ENCODE data around the gene PRR7.

Gene PRR7

DNA sequence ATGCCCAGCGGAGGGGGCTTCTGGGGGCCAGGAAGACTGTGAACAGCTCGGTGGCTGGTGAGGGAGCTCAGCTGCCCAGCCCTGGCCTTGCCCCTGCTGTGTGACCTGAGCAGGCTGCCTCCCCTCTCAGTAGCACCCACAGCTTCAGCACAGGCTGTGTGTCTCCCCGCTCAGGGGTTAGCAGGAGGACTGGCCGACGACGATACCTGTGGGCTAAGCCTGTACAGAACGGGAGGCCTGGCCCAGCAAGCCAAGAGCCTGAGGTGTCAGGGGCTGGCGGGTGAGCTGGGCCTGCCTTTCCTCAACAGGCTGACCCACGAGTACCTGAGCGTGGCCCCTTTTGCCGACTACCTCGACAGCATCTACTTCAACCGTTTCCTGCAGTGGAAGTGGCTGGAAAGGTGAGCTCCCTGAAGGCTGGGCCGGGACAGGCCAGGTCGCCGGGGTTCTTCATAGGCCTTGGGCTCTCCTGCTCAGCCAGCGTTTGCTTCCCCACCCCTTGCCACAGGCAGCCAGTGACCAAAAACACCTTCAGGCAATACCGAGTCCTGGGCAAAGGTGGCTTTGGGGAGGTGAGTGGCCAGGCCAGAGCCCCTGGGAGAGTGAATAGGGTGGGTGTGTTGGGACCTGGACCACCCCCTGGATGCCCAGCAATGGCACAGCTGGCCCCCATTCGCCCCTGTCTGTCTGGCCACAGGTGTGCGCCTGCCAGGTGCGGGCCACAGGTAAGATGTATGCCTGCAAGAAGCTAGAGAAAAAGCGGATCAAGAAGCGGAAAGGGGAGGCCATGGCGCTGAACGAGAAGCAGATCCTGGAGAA lies 13.6 kb upstream of the PRR7 start:
- Histone ChIP-seq H3K4me3 (ENCODE audit: low read depth, low read length) (no peak overlapping the region), H3K27ac (ENCODE audit: extremely low read depth, low read depth, low read length) (no peak overlapping the region), H3K36me3 (ENCODE audit: control insufficient read depth in 2 of 2, insufficient read depth in 1 of 2, low read length in 2 of 2) (peaks cover 9 to 91% of the 10 kb centered on the region in 2 experiments), H3K4me1 (ENCODE audit: control insufficient read depth, insufficient read depth, low read length) (no peaks in the 10 kb centered on the region), H3K9me3 (ENCODE audit: control insufficient read depth, insufficient read depth, low read depth, low read length) (no peaks in the 10 kb centered on the region)
- no peak for TF ChIP-seq KLF9 (tag by site-specific recombination; IDR thresholded peaks at IDR 0.05; ENCODE audit: low read depth)
- no peak for TF ChIP-seq ZNF157 (tag by site-specific recombination; IDR thresholded peaks at IDR 0.05)
- TF ChIP-seq, protein P1, sequence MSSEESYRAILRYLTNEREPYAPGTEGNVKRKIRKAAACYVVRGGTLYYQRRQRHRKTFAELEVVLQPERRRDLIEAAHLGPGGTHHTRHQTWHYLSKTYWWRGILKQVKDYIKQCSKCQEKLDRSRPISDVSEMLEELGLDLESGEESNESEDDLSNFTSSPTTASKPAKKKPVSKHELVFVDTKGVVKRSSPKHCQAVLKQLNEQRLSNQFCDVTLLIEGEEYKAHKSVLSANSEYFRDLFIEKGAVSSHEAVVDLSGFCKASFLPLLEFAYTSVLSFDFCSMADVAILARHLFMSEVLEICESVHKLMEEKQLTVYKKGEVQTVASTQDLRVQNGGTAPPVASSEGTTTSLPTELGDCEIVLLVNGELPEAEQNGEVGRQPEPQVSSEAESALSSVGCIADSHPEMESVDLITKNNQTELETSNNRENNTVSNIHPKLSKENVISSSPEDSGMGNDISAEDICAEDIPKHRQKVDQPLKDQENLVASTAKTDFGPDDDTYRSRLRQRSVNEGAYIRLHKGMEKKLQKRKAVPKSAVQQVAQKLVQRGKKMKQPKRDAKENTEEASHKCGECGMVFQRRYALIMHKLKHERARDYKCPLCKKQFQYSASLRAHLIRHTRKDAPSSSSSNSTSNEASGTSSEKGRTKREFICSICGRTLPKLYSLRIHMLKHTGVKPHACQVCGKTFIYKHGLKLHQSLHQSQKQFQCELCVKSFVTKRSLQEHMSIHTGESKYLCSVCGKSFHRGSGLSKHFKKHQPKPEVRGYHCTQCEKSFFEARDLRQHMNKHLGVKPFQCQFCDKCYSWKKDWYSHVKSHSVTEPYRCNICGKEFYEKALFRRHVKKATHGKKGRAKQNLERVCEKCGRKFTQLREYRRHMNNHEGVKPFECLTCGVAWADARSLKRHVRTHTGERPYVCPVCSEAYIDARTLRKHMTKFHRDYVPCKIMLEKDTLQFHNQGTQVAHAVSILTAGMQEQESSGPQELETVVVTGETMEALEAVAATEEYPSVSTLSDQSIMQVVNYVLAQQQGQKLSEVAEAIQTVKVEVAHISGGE (tag by site-specific recombination; conservative IDR thresholded peaks at IDR 0.05; ENCODE audit: low read depth): no peak
- no peak for TF ChIP-seq ZNF155 (tag by site-specific recombination; IDR thresholded peaks at IDR 0.05)
- TF ChIP-seq, protein P2, sequence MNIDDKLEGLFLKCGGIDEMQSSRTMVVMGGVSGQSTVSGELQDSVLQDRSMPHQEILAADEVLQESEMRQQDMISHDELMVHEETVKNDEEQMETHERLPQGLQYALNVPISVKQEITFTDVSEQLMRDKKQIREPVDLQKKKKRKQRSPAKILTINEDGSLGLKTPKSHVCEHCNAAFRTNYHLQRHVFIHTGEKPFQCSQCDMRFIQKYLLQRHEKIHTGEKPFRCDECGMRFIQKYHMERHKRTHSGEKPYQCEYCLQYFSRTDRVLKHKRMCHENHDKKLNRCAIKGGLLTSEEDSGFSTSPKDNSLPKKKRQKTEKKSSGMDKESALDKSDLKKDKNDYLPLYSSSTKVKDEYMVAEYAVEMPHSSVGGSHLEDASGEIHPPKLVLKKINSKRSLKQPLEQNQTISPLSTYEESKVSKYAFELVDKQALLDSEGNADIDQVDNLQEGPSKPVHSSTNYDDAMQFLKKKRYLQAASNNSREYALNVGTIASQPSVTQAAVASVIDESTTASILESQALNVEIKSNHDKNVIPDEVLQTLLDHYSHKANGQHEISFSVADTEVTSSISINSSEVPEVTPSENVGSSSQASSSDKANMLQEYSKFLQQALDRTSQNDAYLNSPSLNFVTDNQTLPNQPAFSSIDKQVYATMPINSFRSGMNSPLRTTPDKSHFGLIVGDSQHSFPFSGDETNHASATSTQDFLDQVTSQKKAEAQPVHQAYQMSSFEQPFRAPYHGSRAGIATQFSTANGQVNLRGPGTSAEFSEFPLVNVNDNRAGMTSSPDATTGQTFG (tag by site-specific recombination; IDR thresholded peaks at IDR 0.05; ENCODE audit: borderline replicate concordance): no peak
- TF ChIP-seq ZNF366 (tag by site-specific recombination; conservative IDR thresholded peaks at IDR 0.05): no peak
- no peak for TF ChIP-seq ZNF791 (tag by site-specific recombination; IDR thresholded peaks at IDR 0.05)
- TF ChIP-seq, protein P3, sequence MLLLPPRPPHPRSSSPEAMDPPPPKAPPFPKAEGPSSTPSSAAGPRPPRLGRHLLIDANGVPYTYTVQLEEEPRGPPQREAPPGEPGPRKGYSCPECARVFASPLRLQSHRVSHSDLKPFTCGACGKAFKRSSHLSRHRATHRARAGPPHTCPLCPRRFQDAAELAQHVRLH (tag by site-specific recombination; IDR thresholded peaks at IDR 0.05): no peak
- TF ChIP-seq ZBTB7A (tag by site-specific recombination; IDR thresholded peaks at IDR 0.05; ENCODE audit: low read depth): no peak
- TF ChIP-seq ZNF211 (tag by site-specific recombination; IDR thresholded peaks at IDR 0.05; ENCODE audit: low read depth): no peak
- TF ChIP-seq ZNF600 (tag by site-specific recombination; IDR thresholded peaks at IDR 0.05): no peak
- CTCF ChIA-PET: interaction anchor here (0.7 kb wide), 1 partner anchor 62 kb away, joined by 3 read pairs; no protein-coding TSS in a partner anchor
- POLR2A ChIA-PET: interaction anchor here (3.7 to 3.9 kb wide), 2 partner anchors 9 to 13 kb away, joined by 10 to 17 read pairs; partner anchors contain the start of gene PRR7

DNA sequence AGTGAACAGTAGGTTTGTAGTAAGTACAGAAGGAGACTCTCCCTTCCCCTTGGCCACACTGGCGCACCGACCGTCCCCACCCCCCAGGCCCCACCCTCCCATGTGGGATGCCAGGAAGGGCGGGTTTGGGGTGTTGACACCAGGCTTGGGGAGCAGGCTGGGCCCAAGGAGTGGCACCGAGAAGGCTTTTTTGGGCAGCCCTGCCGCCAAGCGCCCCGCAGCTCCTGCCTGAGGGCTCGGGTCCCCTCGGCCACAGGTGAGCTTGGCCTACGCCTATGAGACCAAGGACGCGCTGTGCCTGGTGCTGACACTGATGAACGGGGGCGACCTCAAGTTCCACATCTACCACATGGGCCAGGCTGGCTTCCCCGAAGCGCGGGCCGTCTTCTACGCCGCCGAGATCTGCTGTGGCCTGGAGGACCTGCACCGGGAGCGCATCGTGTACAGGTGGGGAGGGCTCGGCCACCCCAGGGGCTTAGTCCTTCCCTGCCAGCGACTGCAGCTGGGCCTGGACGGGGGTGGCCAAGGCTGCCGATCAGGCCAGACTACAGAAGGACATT lies 12.9 kb upstream of the PRR7 start:
- TF ChIP-seq, protein P4, sequence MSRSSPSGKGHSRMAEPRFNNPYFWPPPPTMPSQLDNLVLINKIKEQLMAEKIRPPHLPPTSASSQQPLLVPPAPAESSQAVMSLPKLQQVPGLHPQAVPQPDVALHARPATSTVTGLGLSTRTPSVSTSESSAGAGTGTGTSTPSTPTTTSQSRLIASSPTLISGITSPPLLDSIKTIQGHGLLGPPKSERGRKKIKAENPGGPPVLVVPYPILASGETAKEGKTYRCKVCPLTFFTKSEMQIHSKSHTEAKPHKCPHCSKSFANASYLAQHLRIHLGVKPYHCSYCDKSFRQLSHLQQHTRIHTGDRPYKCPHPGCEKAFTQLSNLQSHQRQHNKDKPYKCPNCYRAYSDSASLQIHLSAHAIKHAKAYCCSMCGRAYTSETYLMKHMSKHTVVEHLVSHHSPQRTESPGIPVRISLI (tag by site-specific recombination; IDR thresholded peaks at IDR 0.05): no peak
- TF ChIP-seq KLF1 (tag by site-specific recombination; IDR thresholded peaks at IDR 0.05): peak; percentile 68
- TF ChIP-seq ZNF561 (tag by site-specific recombination; IDR thresholded peaks at IDR 0.05; ENCODE audit: borderline replicate concordance): no peak
- no peak for TF ChIP-seq ZNF707 (tag by site-specific recombination; IDR thresholded peaks at IDR 0.05)
- H3K4me1 ChIP-seq (ENCODE audit: control insufficient read depth, insufficient read depth, low read length): no peaks in the 10 kb centered on the region
- no peak overlapping the region for H3K27ac ChIP-seq (ENCODE audit: extremely low read depth, low read depth, low read length)
- no peaks in the 10 kb centered on the region for H3K9me3 ChIP-seq (ENCODE audit: control insufficient read depth, insufficient read depth, low read depth, low read length)
- ChIA-PET POLR2A (interaction anchor here (3.7 to 3.9 kb wide), 2 partner anchors 9 to 12 kb away, joined by 10 to 17 read pairs; partner anchors contain the start of gene PRR7), CTCF (interaction anchor here (0.6 to 0.7 kb wide), 2 partner anchors 21 to 63 kb away, joined by 3 read pairs; no protein-coding TSS in a partner anchor)
- peaks cover 12 to 91% of the 10 kb centered on the region in 2 experiments for H3K36me3 ChIP-seq (ENCODE audit: control insufficient read depth in 2 of 2, insufficient read depth in 1 of 2, low read length in 2 of 2)
- H3K4me3 ChIP-seq (ENCODE audit: low read depth, low read length): no peak overlapping the region
